Esophagus squamous epithelium (tissue), 4 donors: ENCODE measurements around the gene FGF8.

Source experiments
- POLR2A ChIP-seq, 4 donors: fragments of 450-650 bp; IDR thresholded peaks; one replicate each; pipeline ENCODE4 v1.6.1; 2017; ENCODE audit warnings: antibody characterized with exemption in 4 of 4, mild to moderate bottlenecking in 4 of 4, moderate library complexity in 3 of 4
- TF ChIP-seq, protein P1 (sequence below), 6 experiments: fragments of 450-650 bp in 4 of 6; fragments of 200-600 bp in 2 of 6; sonication (generic) in 2 of 6; IDR thresholded peaks; one replicate each; pipeline ENCODE4 v1.5.1; 2016 to 2019; ENCODE audit warnings: antibody characterized with exemption in 6 of 6, mild to moderate bottlenecking in 4 of 6, moderate library complexity in 4 of 6

DNA sequence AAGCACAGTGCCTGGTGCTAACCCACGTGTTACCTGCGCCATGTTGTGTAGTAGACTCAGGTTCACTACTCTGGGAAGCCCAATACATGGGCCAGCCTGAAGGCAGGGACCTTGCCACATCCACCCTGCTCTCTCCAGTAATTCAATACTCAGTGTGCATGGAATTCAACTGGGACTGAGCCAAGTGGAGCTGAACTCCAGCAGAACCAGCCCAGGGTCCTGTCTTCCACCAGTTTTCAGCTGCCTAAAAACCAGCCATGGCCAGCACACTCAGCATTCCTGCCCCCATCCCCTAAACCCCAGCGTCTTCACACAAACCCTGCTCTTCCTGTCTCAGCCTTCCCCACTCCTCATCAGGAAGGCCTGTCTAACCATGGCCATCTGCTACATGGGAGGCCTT lies 15.4 kb downstream of the FGF8 start:
- TF ChIP-seq, protein P1, sequence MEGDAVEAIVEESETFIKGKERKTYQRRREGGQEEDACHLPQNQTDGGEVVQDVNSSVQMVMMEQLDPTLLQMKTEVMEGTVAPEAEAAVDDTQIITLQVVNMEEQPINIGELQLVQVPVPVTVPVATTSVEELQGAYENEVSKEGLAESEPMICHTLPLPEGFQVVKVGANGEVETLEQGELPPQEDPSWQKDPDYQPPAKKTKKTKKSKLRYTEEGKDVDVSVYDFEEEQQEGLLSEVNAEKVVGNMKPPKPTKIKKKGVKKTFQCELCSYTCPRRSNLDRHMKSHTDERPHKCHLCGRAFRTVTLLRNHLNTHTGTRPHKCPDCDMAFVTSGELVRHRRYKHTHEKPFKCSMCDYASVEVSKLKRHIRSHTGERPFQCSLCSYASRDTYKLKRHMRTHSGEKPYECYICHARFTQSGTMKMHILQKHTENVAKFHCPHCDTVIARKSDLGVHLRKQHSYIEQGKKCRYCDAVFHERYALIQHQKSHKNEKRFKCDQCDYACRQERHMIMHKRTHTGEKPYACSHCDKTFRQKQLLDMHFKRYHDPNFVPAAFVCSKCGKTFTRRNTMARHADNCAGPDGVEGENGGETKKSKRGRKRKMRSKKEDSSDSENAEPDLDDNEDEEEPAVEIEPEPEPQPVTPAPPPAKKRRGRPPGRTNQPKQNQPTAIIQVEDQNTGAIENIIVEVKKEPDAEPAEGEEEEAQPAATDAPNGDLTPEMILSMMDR (IDR thresholded peaks at IDR 0.05) = no peak
- TF ChIP-seq POLR2A (IDR thresholded peaks at IDR 0.05) = no peak
